HepG2 (cell line): ENCODE measurements around the gene RBM23. TPM values are rescaled to one million over a fixed set of nuclear protein-coding genes. Genes with fewer than 3 reads are reported as not detected.
"Not testable (repeated sequence)": the region's sequence is repeated elsewhere in the genome, so short reads cannot be mapped to it uniquely, and the experiment has no call there.

Experiments
- ATAD3A ChIP-seq: sonication (generic); formaldehyde crosslinking; IDR thresholded peaks from 2 replicates; pipeline ENCODE4 v1.4.0; 2020; ENCODE audit warnings: missing genetic modification reagents
- FLYWCH1 ChIP-seq: sonication (generic); formaldehyde crosslinking; IDR thresholded peaks from 2 replicates; pipeline ENCODE4 v1.8.1; 2023; ENCODE audit warnings: mild to moderate bottlenecking, missing genetic modification reagents
- FOXP1 ChIP-seq, 2 experiments: fragments of 450-650 bp in 1 of 2; IDR thresholded peaks; 2 replicates each; pipeline ENCODE4 v1.6.1; 2017 to 2018; ENCODE audit warnings: antibody characterized with exemption in 1 of 2
- GFI1 ChIP-seq: sonication (generic); formaldehyde crosslinking; IDR thresholded peaks from 2 replicates; pipeline ENCODE4 v1.5.0; 2020; ENCODE audit warnings: missing genetic modification reagents, mild to moderate bottlenecking, borderline replicate concordance
- HNF4G ChIP-seq, 2 experiments: sonication (generic) in 1 of 2; formaldehyde crosslinking in 1 of 2; IDR thresholded peaks; 2 replicates each; pipeline versions ENCODE4 v1.4.0 to v1.6.1; 2011 to 2020; ENCODE audit warnings: borderline replicate concordance in 2 of 2, low read depth in 2 of 2, mild to moderate bottlenecking in 2 of 2, low read length in 1 of 2, missing genetic modification reagents in 1 of 2, moderate library complexity in 1 of 2
- HOMEZ ChIP-seq: IDR thresholded peaks from 2 replicates; pipeline ENCODE4 v1.6.1; 2016; ENCODE audit warnings: low read depth
- MNT ChIP-seq: fragments of 450-650 bp; IDR thresholded peaks from 2 replicates; pipeline ENCODE4 v1.6.1; 2016
- PAF1 ChIP-seq: IDR thresholded peaks from 2 replicates; pipeline ENCODE4 v1.6.1; 2016; ENCODE audit warnings: missing genetic modification reagents, missing compliant biosample characterization
- RXRB ChIP-seq: IDR thresholded peaks from 2 replicates; pipeline ENCODE4 v1.6.1; 2016; ENCODE audit warnings: borderline replicate concordance, missing genetic modification reagents, missing compliant biosample characterization
- TFDP1 ChIP-seq: IDR thresholded peaks from 2 replicates; pipeline ENCODE4 v1.6.1; 2016; ENCODE audit warnings: missing compliant biosample characterization, missing genetic modification reagents, borderline replicate concordance
- ZMYM2 ChIP-seq: sonication (generic); formaldehyde crosslinking; IDR thresholded peaks from 2 replicates; pipeline ENCODE4 v1.8.0; 2022; ENCODE audit warnings: mild to moderate bottlenecking, missing genetic modification reagents
- ZNF883 ChIP-seq: sonication (generic); formaldehyde crosslinking; IDR thresholded peaks from 2 replicates; pipeline ENCODE4 v1.5.1; 2020; ENCODE audit warnings: mild to moderate bottlenecking, missing genetic modification reagents; ENCODE audit errors: not compliant biosample characterization
- polyA plus RNA-seq, 8 experiments: library from polyadenylated mRNA; depleted of rRNA in 3 of 8; stranded (reverse) in 7 of 8; unstranded in 1 of 8; fragments of >200 nt; fragmentation: Illumina TruSeq in 4 of 8; extraction: Trizol in 4 of 8; gene quantifications; 2 replicates each; pipeline versions ENCODE4 v1.2.1 to v1.2.3, GENCODE V29; 2011 to 2016; ENCODE audit warnings: low read depth in 4 of 8, missing spikeins in 1 of 8, mixed read lengths in 1 of 8; ENCODE audit not compliant: insufficient read depth in 1 of 8
- total RNA-seq, 5 experiments: library from RNA; depleted of rRNA; stranded (reverse); fragments of >200 nt; fragmentation: Illumina TruSeq; extraction: Trizol; gene quantifications; 2 replicates each; pipeline ENCODE4 v1.2.3, GENCODE V29; 2016; ENCODE audit warnings: low read depth in 1 of 5
- TF ChIP-seq, protein P1 (sequence below), 2 experiments: sonication (generic) in 1 of 2; formaldehyde crosslinking in 1 of 2; IDR thresholded peaks; 2 replicates each; pipeline versions ENCODE4 v1.6.1 to v1.9.0; 2014 to 2022; ENCODE audit warnings: antibody characterized with exemption in 1 of 2, borderline replicate concordance in 1 of 2, inconsistent platforms in 1 of 2, low read depth in 1 of 2, missing genetic modification reagents in 1 of 2
- TF ChIP-seq, protein P2 (sequence below): sonication (generic); formaldehyde crosslinking; IDR thresholded peaks from 2 replicates; pipeline ENCODE4 v1.5.1; 2020; ENCODE audit warnings: mild to moderate bottlenecking, missing genetic modification reagents, borderline replicate concordance

Gene RBM23
- total and polyA plus RNA-seq, 2 of the 13 experiments (the other 11 are each of a cell fraction or from before 2014, with no cell fraction given): 1.5 to 2.1 TPM

DNA sequence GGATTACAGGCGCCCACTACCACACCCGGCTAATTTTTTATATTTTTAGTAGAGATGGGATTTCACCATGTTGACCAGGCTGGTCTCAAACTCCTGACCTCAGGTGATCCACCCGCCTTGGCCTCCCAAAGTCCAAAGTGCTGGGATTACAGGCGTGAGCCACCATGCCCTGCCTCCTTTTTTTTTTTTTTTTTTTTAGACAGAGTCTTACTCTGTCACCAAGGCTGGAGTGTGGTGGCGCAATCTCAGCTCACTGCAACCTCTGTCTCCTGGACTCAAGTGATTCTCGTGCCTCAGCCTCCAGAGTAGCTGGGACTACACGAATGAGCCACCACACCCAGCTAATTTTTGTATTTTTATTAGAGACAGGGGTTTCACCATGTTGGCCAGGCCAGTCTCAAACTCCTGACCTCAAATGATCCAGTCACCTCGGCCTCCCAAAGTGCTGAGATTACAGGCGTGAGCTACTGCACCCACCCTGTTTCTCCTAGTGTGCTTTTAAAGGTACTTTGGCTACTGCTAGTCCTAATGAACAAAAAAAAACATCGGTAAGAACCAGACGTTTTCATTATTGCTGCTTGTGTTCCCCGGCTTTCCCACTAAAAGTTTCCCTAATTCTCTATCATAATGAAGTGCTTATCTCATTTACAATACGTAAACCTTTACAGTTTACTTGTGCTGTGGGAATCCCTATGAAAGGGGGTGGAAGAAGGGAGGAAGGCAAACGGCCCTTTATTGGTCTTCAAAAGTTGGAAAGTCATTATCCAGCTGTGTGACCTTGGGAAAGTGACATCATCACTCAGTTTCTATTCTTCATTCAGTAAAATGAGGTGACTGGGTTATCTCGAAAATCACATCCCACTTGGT, 47.2 kb upstream of the RBM23 start (continued):
- TF ChIP-seq, protein P1, sequence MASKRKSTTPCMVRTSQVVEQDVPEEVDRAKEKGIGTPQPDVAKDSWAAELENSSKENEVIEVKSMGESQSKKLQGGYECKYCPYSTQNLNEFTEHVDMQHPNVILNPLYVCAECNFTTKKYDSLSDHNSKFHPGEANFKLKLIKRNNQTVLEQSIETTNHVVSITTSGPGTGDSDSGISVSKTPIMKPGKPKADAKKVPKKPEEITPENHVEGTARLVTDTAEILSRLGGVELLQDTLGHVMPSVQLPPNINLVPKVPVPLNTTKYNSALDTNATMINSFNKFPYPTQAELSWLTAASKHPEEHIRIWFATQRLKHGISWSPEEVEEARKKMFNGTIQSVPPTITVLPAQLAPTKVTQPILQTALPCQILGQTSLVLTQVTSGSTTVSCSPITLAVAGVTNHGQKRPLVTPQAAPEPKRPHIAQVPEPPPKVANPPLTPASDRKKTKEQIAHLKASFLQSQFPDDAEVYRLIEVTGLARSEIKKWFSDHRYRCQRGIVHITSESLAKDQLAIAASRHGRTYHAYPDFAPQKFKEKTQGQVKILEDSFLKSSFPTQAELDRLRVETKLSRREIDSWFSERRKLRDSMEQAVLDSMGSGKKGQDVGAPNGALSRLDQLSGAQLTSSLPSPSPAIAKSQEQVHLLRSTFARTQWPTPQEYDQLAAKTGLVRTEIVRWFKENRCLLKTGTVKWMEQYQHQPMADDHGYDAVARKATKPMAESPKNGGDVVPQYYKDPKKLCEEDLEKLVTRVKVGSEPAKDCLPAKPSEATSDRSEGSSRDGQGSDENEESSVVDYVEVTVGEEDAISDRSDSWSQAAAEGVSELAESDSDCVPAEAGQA (IDR thresholded peaks at IDR 0.05; ENCODE audit: low read depth): 0 out of 2 replicates have a peak, but pooled peaks have one; percentile 46
- TF ChIP-seq, protein P1 (CRISPR knock-in tag; IDR thresholded peaks at IDR 0.05; ENCODE audit: borderline replicate concordance): not testable (repeated sequence)
- TF ChIP-seq, protein P2, sequence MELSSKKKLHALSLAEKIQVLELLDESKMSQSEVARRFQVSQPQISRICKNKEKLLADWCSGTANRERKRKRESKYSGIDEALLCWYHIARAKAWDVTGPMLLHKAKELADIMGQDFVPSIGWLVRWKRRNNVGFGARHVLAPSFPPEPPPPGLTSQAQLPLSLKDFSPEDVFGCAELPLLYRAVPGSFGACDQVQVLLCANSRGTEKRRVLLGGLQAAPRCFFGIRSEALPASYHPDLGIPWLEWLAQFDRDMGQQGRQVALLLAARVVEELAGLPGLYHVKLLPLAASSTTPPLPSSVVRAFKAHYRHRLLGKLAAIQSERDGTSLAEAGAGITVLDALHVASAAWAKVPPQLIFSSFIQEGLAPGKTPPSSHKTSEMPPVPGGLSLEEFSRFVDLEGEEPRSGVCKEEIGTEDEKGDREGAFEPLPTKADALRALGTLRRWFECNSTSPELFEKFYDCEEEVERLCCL (CRISPR knock-in tag): peak; percentile 41; the same call in 1 of the 2 replicates
- not testable (repeated sequence) for TF ChIP-seq FOXP1 (IDR thresholded peaks at IDR 0.05)
- TF ChIP-seq FOXP1 (CRISPR knock-in tag; IDR thresholded peaks at IDR 0.05) (peak; percentile 59), GFI1 (CRISPR knock-in tag) (peak; percentile 96), ZNF883 (CRISPR knock-in tag) (peak; percentile 35), MNT (peak; percentile 32; the same call in 1 of the 2 replicates), HNF4G (IDR thresholded peaks at IDR 0.05; ENCODE audit: borderline replicate concordance, low read depth, low read length) (peak; percentile 78; the same call in 1 of the 2 replicates), HNF4G (CRISPR knock-in tag; IDR thresholded peaks at IDR 0.05; ENCODE audit: borderline replicate concordance, low read depth) (peak; percentile 86; the same call in 1 of the 2 replicates), FLYWCH1 (CRISPR knock-in tag) (peak; percentile 8; the same call in 1 of the 2 replicates), ZMYM2 (CRISPR knock-in tag) (peak; percentile 99), PAF1 (CRISPR knock-in tag) (peak; percentile 8), HOMEZ (CRISPR knock-in tag) (0 out of 2 replicates have a peak, but pooled peaks have one; percentile 57), RXRB (CRISPR knock-in tag) (peak; percentile 86), TFDP1 (CRISPR knock-in tag) (0 out of 2 replicates have a peak, but pooled peaks have one; percentile 6), ATAD3A (CRISPR knock-in tag) (peak; percentile 13; the same call in 1 of the 2 replicates)
